H7 (cell line): ENCODE data around the gene CD47. TPM values are rescaled to one million over a fixed set of nuclear protein-coding genes. Genes with fewer than 3 reads are reported as not detected.

ENCODE experiments used
- DNase-seq: peaks from one replicate; pipeline ENCODE4 v3.0.0; 2012
- H3K27me3 ChIP-seq: 2 replicates; pipeline ENCODE4 v1.6.0; 2011; ENCODE audit warnings: mild to moderate bottlenecking, low read length; ENCODE audit not compliant: control insufficient read depth, insufficient read depth
- H3K36me3 ChIP-seq: replicated peaks from 2 replicates; pipeline ENCODE4 v1.5.1; 2011; ENCODE audit warnings: low read length; ENCODE audit not compliant: control insufficient read depth, insufficient read depth
- H3K4me3 ChIP-seq: 2 replicates; pipeline ENCODE4 v1.5.1; 2011; ENCODE audit warnings: low read depth, mild to moderate bottlenecking, control low read depth, low read length, moderate library complexity; ENCODE audit not compliant: insufficient read depth
- total RNA-seq: library from RNA; depleted of rRNA; stranded (reverse); fragments of >200 nt; shearing (Covaris generic); gene quantifications from 2 replicates; pipeline ENCODE4 v1.2.3, GENCODE V29; 2014

The CD47 gene
- total RNA-seq, 1 experiment from 2014 or later, result 8.3 TPM

GRCh38 chr3:108011616-108012015 lies 79.2 kb downstream of the CD47 start:
- Histone ChIP-seq H3K4me3 (no peak overlapping the region), H3K36me3 (no peaks in the 10 kb centered on the region), H3K27me3 (no peaks in the 10 kb centered on the region)
- no peak for DNase-seq

DNA sequence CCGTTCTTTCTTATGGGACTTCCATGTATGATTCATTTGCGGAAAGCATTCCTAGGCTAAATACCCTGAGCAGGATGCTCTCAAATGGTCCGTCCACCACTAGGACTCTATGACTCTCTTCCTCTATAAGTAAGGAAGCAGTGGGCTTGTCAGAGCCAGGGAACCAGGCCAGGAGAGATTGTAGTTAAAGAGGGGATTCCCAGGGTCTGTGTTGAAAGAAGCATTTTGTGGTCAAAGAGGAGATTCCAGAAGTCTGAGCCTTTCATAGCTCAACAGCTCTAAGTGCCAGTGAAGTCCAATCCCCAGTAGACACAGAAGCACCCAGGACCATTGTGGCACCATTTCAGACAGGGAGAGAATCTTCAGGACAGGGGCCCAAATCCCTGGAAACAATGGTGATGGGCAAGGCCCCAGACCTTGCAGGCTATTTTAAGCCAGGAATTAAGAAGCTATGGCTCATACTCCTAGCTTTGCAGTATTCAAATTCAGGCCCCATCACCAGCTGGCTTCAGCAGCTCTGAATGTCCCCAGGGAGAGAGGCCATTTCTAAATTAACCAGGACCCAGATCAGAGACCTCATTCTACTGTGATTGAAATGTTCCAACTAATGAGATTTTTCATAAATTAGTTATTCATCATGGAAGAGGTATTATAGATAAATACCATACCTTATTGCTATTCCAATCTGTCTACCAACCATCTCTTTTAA lies 81.7 kb downstream of the CD47 start:
- no peak for DNase-seq
- Histone ChIP-seq H3K36me3 (no peaks in the 10 kb centered on the region), H3K27me3 (no peaks in the 10 kb centered on the region), H3K4me3 (no peak overlapping the region)

- no peak for DNase-seq
- no peaks in the 10 kb centered on the region for H3K36me3 ChIP-seq
- H3K27me3 ChIP-seq, result no peaks in the 10 kb centered on the region
- no peak overlapping the region for H3K4me3 ChIP-seq
Measured at GRCh38 chr3:108008106-108008505, 82.7 kb downstream of the CD47 start.

DNA sequence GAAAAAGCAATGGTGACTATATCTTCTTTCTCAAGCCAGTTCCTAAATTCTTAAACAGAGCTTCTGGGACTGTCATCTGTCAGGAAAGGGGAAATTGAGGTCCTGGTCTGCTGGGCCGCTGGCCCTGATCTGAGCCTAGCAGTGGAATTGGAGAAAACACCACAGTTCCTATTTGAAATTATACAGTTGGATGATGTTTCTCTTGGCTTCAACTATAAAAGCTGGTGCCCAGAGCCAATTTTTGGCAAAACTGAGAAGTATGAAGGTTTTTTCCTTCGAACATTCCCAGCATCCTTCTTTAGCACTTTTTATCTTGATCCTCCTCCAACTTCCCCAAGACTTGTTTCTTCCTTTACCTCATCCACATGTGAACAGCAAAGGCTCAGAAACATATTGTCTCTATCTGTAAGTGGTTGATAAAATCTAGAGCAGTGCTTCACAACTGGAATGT lies 83.9 kb downstream of the CD47 start:
- no peaks in the 10 kb centered on the region for H3K27me3 ChIP-seq
- DNase-seq, result no peak
- H3K4me3 ChIP-seq, result no peak overlapping the region
- no peaks in the 10 kb centered on the region for H3K36me3 ChIP-seq

GRCh38 chr3:108006077-108006771 lies 84.6 kb downstream of the CD47 start:
- no peak overlapping the region for H3K4me3 ChIP-seq
- DNase-seq, result no peak

DNA sequence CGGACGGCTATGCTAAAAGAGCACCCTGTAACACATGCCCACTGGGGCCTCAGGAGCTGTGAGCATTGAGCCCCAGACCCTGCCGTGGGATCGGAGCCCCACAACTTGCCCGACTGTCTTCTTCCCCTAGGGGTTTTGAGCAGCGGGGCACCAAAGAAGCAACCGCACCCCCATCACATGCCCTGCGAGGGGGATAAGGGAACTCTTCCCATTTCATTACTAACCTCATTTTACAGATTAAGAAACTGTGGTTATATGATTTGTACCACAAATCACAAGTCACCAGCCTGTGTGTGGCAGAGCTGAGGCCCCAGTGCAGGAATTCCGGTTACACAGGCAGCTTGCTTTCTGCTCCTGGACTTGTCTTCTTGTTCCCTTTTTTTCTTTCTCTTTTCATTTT lies 86.2 kb downstream of the CD47 start:
- H3K27me3 ChIP-seq, result no peaks in the 10 kb centered on the region
- H3K36me3 ChIP-seq, result no peaks in the 10 kb centered on the region
- H3K4me3 ChIP-seq, result no peak overlapping the region
- DNase-seq, result no peak

More at GRCh38 chr3:108006077-108006771, 84.6 kb downstream of the CD47 start:
- no peaks in the 10 kb centered on the region for H3K27me3 ChIP-seq
- no peaks in the 10 kb centered on the region for H3K36me3 ChIP-seq

DNA sequence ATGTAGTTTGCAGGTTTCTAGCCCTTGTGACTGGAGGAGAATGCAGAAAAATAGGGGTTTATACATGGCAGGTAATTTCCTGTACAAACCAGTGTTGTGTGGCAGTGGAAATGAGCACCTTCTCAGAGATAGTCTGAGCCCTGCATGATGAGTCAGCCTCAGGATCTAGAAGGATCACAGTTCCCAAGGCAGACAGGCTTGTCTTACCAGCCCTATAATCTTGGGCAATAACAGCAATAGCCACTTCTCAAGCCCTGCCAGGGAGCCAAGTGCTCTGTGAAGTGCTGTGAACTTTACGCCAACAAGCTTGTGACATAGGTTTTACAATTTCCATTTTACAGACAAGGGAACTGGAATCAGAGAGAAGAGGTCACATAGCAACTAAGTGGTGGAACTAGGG lies 89.4 kb downstream of the CD47 start:
- DNase-seq, result no peak
- no peaks in the 10 kb centered on the region for H3K27me3 ChIP-seq
- H3K36me3 ChIP-seq, result no peaks in the 10 kb centered on the region
- H3K4me3 ChIP-seq, result no peak overlapping the region

GRCh38 chr3:107999215-107999775 lies 91.5 kb downstream of the CD47 start:
- H3K36me3 ChIP-seq, result no peaks in the 10 kb centered on the region
- peak; percentile 73 for DNase-seq
- H3K4me3 ChIP-seq, result no peak overlapping the region
- H3K27me3 ChIP-seq, result no peaks in the 10 kb centered on the region

DNA sequence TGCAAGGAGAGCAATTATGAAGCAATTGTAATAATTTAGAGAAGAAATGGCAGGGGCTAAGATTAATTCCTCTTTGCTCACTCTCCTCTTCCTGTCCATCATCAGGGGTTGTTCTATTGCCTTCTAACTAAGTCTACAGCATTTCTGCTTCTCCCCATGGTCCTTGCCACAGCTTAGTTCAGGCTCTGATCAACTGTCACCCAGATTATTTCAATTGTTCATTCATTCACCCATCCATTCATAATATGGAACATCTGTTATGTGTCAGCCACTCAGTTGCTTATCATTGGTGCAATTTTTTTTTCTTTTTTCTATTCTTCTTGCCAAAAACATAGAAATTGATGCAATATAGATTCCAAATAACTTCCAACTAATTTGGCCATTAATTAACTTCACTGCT lies 93.2 kb downstream of the CD47 start:
- no peak for DNase-seq
- Histone ChIP-seq H3K27me3 (no peaks in the 10 kb centered on the region), H3K36me3 (no peaks in the 10 kb centered on the region), H3K4me3 (no peak overlapping the region)

- no peak overlapping the region for H3K4me3 ChIP-seq
- no peaks in the 10 kb centered on the region for H3K36me3 ChIP-seq
- no peak for DNase-seq
- H3K27me3 ChIP-seq, result no peaks in the 10 kb centered on the region
Measured at GRCh38 chr3:107995823-107996222, 95.0 kb downstream of the CD47 start.

- no peak for DNase-seq
- no peak overlapping the region for H3K4me3 ChIP-seq
- H3K27me3 ChIP-seq, result no peaks in the 10 kb centered on the region
- H3K36me3 ChIP-seq, result no peaks in the 10 kb centered on the region
Measured at GRCh38 chr3:107994956-107995715, 95.7 kb downstream of the CD47 start.

- no peaks in the 10 kb centered on the region for H3K27me3 ChIP-seq
- no peak for DNase-seq
- H3K36me3 ChIP-seq, result no peaks in the 10 kb centered on the region
- no peak overlapping the region for H3K4me3 ChIP-seq
Measured at GRCh38 chr3:107994181-107994580, 96.7 kb downstream of the CD47 start.

- Histone ChIP-seq H3K27me3 (no peaks in the 10 kb centered on the region), H3K4me3 (no peak overlapping the region), H3K36me3 (no peaks in the 10 kb centered on the region)
- DNase-seq, result no peak
Measured at GRCh38 chr3:107993771-107994170, 97.1 kb downstream of the CD47 start.
